Loucy (cell line): ENCODE data around the gene EP400.
"Not testable (repeated sequence)": the region's sequence is repeated elsewhere in the genome, so short reads cannot be mapped to it uniquely, and the experiment has no call there.

Experiments used
- EZH2phosphoT487 ChIP-seq: fragments of 200-600 bp; IDR thresholded peaks from 2 replicates; pipeline ENCODE4 v1.6.1; 2018; ENCODE audit warnings: antibody characterized with exemption, mild to moderate bottlenecking, moderate library complexity, borderline replicate concordance
- TF ChIP-seq, protein P1 (sequence below): fragments of 200-600 bp; sonication (generic); conservative IDR thresholded peaks from 2 replicates; pipeline ENCODE4 v1.5.1; 2014; ENCODE audit warnings: mild to moderate bottlenecking, antibody characterized with exemption, low read length

DNA sequence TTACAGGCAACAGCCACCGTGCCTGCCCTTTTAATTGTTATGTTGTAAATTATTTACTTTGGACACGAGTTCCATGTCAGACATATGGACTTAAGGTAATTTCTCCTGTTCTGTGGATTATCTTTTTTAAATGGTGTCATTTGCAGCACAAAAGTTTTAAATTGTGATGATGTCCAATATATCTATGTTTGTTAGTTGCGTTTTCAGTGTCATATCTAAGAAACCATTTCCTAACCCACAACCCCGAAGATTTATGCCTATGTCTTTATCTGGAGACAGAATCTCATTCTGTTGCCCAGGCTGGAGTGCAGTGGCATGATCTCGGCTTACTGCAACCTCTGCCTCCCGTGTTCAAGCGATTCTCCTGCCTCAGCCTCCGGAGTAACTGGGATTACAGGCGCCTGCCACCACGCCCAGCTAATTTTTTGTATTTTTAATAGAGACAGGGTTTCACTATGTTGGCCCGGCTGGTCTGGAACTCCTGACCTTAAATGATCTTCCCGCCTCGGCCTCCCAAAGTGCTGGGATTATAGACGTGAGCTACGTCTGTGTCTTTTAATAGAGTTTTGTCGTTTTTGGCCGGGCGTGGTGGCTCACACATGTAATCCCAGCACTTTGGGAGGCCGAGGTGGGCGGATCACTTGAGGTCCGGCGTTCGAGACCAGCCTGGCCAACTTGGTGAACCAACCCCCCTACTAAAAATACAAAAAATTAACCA, 870 bp upstream of the EP400 start:
- TF ChIP-seq, protein P1, sequence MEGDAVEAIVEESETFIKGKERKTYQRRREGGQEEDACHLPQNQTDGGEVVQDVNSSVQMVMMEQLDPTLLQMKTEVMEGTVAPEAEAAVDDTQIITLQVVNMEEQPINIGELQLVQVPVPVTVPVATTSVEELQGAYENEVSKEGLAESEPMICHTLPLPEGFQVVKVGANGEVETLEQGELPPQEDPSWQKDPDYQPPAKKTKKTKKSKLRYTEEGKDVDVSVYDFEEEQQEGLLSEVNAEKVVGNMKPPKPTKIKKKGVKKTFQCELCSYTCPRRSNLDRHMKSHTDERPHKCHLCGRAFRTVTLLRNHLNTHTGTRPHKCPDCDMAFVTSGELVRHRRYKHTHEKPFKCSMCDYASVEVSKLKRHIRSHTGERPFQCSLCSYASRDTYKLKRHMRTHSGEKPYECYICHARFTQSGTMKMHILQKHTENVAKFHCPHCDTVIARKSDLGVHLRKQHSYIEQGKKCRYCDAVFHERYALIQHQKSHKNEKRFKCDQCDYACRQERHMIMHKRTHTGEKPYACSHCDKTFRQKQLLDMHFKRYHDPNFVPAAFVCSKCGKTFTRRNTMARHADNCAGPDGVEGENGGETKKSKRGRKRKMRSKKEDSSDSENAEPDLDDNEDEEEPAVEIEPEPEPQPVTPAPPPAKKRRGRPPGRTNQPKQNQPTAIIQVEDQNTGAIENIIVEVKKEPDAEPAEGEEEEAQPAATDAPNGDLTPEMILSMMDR = not testable (repeated sequence)
- not testable (repeated sequence) for TF ChIP-seq EZH2phosphoT487
